Superior temporal gyrus (tissue), 1 donor: ENCODE data around the gene SNX30.

ENCODE experiments used
- DNase-seq: peaks from one replicate; pipeline ENCODE4 v3.0.0-alpha.2; 2016; ENCODE audit errors: extremely low spot score

SNX30 gene

GRCh38 chr9:112752334-112753125 lies 2.0 kb downstream of the SNX30 start:
- DNase-seq = no peak

- no peak for DNase-seq
These were observed 3.2 kb downstream of the SNX30 start for GRCh38 chr9:112753725-112754124.

- DNase-seq = no peak
These were observed 4.0 kb downstream of the SNX30 start for GRCh38 chr9:112754578-112754977.

GRCh38 chr9:112755016-112755427 lies 4.5 kb downstream of the SNX30 start:
- DNase-seq = peak; percentile 22

- DNase-seq = peak; percentile 29
These were observed 5.1 kb downstream of the SNX30 start for GRCh38 chr9:112755675-112756074.

GRCh38 chr9:112757282-112757883 lies 6.8 kb downstream of the SNX30 start:
- peak; percentile 63 for DNase-seq

- no peak for DNase-seq
These were observed 7.4 kb downstream of the SNX30 start for GRCh38 chr9:112757940-112758339.

DNA sequence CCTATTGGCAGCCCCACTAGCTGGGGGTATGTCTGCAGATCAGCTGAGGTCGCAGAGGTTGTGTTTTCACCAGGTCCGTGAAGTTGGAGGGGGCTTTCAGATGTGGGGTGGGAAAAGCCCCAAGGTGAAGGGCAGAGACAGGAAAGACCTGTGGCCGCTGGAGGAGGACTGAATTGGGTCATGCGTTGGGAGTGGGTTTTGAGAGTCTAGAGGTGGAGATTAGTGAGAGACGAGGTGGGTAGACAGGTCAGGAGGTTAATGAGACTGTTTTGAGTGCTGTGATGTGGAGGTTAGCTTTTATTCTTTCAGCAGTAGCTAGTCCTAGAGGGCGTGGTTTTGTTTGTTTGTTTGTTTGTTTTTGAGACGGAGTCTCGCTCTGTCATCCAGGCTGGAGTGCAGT lies 10.3 kb downstream of the SNX30 start:
- DNase-seq = no peak

DNA sequence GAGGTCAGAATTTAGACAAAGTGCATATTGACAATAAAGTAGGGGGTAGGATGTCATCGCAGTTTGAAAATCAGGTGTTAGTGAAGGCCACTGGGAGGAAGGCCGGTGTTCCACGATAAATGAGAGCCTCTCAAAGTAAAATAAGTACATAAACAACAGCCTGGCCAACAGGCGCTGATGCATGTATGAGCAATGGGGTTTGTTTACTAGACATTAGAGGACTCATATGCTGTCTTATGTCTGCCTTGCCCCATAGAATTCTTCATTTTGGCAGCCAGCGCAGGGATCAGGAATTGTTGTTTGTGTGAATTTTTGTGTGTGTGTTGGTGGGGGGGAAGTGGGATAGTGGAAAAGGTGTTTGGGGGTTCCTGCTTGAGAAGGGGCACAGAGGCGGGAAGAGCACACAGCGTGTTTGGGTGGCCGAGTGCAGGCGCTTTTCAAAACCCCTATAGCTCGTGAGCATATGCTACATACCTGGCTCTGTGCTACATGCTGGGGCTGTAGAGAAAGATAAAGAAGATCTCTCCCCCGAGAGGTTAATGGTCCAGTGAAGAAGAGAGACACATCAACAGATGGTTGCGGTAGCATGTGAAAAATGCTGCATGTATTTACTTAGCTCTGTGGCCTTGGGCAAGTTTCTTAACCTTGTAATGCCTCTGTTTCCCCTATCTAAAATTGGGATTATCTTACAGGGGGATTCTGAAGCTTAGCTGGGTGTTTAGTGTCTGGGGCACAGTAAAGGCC lies 11.5 kb downstream of the SNX30 start:
- DNase-seq = no peak

DNA sequence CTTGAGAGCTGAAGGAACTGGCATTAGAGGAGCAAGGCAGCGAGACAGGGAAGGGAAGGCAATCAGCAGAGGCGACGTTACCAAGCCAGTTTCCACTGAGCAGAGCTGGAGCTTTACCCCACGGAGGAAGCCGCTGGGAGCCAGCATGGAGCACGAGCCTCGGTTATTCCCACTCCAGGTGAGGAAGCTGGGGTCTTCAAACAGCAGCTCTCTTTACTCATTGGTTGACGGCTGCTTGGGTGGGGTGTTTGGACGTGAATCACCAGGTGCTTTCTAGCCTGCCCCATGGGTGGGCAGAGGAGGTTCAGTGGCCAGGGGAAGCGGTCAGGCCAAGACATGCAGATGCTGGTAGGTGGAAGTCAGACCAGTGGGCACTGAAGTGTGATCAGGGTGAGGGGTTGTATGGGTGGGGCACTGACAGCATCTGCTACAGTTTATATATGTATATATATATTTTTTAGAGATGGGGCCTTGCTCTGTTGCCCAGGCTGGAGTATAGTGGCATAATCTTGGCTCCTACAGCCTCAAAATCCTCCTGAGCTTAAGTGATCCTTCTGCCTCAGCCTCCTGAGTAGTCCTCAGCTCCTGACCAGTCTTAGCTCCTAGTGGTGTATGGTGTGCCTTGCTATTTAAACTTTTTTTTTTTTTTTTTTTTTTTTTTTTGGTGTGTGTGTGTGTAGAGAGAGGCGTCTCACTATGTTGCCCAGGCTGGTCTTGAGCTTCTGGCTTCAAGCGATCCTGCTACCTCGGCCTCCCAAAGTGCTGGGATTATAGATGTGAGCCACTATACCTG lies 12.4 kb downstream of the SNX30 start:
- DNase-seq = no peak

DNA sequence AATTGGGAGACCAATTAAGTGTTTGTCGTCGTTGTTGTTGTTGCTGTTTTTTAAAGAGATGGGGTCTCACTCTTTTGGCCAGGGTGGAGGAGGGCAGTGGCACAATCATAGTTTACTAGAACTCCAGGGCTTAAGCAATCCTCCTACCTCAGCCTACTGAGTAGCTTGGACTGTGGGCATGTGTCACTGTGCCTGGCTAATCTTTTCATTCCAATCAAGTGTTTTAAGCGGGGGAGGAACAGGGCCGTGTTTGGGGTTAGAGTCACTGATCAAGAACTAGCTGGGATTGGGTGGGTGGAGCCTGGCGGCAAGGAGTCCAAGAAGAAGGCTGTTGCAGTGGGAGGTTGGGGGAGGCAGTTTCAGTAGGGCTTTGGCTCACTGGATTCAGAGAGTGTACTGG lies 13.8 kb downstream of the SNX30 start:
- no peak for DNase-seq

DNA sequence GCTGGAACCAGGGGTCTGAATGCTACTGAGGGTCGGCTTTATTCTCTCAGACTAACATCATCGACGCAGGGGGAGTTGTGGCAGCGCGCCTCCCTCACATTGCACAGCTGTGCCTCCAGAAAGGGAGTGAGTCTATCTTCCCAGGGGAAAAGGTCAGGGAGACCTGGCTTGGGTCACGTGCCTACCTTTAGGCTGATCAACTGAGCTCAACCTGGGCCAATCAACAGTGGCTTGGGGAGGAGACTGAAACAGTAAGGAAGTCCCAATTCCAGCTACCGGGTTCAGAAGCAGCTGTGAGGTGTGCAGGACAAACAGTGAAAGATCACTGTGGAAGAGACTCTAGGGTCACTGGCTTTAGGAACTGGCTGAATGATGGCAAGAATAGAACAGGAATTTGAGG lies 14.3 kb downstream of the SNX30 start:
- no peak for DNase-seq

- no peak for DNase-seq
These were observed 14.7 kb downstream of the SNX30 start for GRCh38 chr9:112765281-112765680.

DNA sequence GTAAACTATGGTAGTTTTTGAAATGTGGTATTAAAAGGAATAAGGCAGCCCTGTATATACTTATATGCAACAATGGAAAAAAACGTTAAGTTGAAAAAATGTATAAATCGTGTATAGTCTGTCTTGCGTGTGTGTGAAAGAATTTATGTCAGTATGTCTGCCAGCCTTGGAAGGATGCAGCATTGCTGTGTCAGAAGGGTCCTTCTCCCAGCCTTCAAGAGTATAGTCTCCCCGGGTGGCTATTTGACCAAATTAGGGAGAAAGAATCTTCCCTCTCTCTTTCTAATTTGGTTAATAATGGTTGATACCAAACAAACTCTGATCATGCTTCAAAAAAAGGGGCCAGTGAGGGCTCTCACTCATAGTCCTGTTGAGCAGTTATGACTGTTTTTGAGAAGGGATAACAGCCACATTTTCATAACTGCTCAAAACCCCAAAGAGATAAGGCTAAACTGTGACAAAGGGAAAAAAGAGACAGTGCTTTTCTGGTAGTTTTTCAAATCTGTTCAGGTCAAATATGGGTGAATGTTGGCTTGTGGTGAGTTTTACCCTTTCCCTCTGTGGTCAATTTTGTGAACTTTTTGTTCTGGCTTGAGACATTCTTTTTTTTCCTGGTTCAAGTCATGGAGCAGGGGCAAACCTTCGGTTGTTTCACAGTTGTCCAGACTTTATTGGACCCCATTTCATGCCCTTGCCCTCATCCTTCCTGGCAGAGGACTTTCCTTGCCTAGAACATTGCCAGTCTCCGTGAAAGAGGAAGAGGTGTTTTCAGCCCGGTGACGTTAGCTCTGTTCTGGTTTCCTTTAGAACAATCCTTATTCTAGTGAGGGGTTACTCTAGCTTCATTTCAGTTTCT lies 21.0 kb downstream of the SNX30 start:
- peak; percentile 19 for DNase-seq

- DNase-seq = no peak
These were observed 21.6 kb downstream of the SNX30 start for GRCh38 chr9:112772215-112772509.

- DNase-seq = no peak
These were observed 22.0 kb downstream of the SNX30 start for GRCh38 chr9:112772551-112772950.

GRCh38 chr9:112774006-112774996 lies 23.7 kb downstream of the SNX30 start:
- peak; percentile 15 for DNase-seq

DNA sequence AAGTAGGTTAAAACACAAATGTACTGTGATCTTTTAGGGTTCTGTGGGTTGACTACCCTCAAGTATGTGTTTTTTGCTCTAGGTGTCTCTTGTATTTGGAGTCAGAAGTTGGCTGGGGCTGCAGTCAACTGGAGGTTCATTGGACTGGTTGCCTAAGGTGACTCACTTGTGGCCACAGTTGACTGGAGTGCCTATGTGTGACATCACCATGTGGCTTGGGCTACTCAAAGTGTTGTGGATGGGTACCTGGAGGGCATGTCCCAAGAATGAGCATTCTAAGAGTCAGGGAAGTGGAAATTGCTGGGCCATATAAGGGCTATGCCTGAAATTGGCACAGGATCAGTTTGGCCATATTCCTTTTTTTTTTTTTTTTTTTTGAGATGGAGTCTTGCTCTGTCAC lies 27.4 kb downstream of the SNX30 start:
- no peak for DNase-seq

DNA sequence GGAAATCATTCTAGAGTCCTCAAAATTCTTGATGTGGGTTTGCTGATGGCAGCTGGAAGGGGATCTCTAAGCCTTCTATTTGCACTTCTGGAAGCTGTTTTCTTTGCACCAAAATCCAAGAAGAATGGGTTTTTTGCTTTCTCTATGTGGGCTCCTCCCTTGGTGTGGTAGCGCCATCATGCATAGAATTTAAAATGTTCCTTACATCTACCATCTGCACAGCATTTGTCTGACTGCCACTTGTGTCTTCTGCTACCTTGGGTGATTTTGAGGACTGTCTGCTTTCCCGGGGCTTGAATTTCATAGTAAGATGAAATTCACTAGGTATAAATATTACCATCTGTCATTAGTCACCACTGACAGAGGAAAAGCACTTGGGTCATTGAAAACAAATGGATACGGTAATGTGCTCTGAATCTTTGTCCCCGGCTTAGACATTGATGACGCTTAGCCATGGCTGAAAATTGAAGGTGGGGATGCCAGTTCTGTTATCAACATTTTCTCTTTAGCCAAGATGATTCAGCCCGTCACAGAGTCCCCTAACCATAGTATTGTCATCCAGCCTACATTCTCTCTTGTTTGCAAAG lies 30.0 kb downstream of the SNX30 start:
- peak; percentile 26 for DNase-seq

DNA sequence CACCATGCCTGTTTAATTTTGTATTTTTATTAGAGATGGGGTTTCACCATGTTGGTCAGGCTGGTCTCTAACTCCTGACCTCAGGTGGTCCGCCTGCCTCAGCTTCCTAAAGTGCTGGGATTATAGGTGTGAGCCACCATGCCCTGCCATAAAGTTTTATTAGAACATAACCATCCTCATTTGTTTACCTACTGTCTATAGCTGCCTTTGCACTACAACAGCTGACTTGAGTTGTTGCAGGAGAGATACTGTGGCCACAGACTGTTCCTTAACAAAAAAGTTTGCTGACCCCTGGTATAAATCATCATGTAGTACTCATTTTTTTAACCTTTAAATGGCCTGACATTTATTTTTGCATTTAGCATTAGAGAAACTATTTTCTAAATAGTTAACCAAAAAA lies 31.7 kb downstream of the SNX30 start:
- DNase-seq = no peak
